ENCODE data around the gene PRKCZ. TPM values are rescaled to one million over a fixed set of nuclear protein-coding genes. Genes with fewer than 3 reads are reported as not detected.

Gene PRKCZ
- total and polyA plus RNA-seq, 2 experiments from 2014 or later: 26.2 to 36.9 TPM

DNA sequence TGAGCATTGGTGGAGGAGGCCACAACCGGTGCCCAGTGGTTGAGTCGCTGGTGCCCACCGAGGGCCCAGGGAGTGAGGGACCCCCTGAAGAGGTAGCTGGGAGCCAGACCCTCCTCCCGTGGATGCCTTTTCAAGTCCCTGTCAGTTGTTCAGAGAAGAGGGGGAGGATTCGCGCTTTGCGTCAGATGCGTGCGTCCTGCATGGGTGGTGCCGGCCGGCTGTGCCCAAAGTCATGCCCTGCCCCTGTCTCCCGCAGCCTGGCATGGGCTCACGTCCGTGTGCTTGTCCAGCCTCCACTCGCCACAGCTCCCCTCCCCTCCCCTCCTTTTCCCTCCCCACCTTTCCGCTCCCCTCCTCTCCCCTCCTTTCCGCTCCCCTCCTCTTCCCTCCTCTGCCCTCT lies 45.2 kb downstream of the PRKCZ start (continued):
- TF ChIP-seq, protein P1, sequence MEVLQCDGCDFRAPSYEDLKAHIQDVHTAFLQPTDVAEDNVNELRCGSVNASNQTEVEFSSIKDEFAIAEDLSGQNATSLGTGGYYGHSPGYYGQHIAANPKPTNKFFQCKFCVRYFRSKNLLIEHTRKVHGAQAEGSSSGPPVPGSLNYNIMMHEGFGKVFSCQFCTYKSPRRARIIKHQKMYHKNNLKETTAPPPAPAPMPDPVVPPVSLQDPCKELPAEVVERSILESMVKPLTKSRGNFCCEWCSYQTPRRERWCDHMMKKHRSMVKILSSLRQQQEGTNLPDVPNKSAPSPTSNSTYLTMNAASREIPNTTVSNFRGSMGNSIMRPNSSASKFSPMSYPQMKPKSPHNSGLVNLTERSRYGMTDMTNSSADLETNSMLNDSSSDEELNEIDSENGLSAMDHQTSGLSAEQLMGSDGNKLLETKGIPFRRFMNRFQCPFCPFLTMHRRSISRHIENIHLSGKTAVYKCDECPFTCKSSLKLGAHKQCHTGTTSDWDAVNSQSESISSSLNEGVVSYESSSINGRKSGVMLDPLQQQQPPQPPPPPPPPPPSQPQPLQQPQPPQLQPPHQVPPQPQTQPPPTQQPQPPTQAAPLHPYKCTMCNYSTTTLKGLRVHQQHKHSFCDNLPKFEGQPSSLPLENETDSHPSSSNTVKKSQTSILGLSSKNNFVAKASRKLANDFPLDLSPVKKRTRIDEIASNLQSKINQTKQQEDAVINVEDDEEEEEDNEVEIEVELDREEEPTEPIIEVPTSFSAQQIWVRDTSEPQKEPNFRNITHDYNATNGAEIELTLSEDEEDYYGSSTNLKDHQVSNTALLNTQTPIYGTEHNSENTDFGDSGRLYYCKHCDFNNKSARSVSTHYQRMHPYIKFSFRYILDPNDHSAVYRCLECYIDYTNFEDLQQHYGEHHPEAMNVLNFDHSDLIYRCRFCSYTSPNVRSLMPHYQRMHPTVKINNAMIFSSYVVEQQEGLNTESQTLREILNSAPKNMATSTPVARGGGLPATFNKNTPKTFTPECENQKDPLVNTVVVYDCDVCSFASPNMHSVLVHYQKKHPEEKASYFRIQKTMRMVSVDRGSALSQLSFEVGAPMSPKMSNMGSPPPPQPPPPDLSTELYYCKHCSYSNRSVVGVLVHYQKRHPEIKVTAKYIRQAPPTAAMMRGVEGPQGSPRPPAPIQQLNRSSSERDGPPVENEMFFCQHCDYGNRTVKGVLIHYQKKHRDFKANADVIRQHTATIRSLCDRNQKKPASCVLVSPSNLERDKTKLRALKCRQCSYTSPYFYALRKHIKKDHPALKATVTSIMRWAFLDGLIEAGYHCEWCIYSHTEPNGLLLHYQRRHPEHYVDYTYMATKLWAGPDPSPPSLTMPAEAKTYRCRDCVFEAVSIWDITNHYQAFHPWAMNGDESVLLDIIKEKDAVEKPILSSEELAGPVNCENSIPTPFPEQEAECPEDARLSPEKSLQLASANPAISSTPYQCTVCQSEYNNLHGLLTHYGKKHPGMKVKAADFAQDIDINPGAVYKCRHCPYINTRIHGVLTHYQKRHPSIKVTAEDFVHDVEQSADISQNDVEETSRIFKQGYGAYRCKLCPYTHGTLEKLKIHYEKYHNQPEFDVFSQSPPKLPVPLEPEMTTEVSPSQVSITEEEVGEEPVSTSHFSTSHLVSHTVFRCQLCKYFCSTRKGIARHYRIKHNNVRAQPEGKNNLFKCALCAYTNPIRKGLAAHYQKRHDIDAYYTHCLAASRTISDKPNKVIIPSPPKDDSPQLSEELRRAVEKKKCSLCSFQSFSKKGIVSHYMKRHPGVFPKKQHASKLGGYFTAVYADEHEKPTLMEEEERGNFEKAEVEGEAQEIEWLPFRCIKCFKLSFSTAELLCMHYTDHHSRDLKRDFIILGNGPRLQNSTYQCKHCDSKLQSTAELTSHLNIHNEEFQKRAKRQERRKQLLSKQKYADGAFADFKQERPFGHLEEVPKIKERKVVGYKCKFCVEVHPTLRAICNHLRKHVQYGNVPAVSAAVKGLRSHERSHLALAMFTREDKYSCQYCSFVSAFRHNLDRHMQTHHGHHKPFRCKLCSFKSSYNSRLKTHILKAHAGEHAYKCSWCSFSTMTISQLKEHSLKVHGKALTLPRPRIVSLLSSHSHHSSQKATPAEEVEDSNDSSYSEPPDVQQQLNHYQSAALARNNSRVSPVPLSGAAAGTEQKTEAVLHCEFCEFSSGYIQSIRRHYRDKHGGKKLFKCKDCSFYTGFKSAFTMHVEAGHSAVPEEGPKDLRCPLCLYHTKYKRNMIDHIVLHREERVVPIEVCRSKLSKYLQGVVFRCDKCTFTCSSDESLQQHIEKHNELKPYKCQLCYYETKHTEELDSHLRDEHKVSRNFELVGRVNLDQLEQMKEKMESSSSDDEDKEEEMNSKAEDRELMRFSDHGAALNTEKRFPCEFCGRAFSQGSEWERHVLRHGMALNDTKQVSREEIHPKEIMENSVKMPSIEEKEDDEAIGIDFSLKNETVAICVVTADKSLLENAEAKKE (CRISPR knock-in tag; IDR thresholded peaks at IDR 0.05): no peak
- TF ChIP-seq EZH2 (IDR thresholded peaks at IDR 0.05; ENCODE audit: low read depth, unreplicated experiment) (no peak), STAT1 (IDR thresholded peaks at IDR 0.05; ENCODE audit: unreplicated experiment) (no peak), ZNF114 (CRISPR knock-in tag; IDR thresholded peaks at IDR 0.05) (no peak), ZNF331 (CRISPR knock-in tag; IDR thresholded peaks at IDR 0.05; ENCODE audit: low read depth) (no peak), JUNB (IDR thresholded peaks at IDR 0.05; ENCODE audit: unreplicated experiment) (no peak), ETS1 (IDR thresholded peaks at IDR 0.05) (no peak), CREB1 (CRISPR knock-in tag; IDR thresholded peaks at IDR 0.05; ENCODE audit: low read depth) (no peak), NANOG (IDR thresholded peaks at IDR 0.05; ENCODE audit: borderline replicate concordance) (no peak)
- TF ChIP-seq, protein P2, sequence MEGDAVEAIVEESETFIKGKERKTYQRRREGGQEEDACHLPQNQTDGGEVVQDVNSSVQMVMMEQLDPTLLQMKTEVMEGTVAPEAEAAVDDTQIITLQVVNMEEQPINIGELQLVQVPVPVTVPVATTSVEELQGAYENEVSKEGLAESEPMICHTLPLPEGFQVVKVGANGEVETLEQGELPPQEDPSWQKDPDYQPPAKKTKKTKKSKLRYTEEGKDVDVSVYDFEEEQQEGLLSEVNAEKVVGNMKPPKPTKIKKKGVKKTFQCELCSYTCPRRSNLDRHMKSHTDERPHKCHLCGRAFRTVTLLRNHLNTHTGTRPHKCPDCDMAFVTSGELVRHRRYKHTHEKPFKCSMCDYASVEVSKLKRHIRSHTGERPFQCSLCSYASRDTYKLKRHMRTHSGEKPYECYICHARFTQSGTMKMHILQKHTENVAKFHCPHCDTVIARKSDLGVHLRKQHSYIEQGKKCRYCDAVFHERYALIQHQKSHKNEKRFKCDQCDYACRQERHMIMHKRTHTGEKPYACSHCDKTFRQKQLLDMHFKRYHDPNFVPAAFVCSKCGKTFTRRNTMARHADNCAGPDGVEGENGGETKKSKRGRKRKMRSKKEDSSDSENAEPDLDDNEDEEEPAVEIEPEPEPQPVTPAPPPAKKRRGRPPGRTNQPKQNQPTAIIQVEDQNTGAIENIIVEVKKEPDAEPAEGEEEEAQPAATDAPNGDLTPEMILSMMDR (conservative IDR thresholded peaks at IDR 0.05; ENCODE audit: low read depth in 2 of 2): no peak
